Mesendoderm (in vitro differentiated cells): ENCODE results near the gene EEF2KMT.
"Not testable (repeated sequence)": the region's sequence is repeated elsewhere in the genome, so short reads cannot be mapped to it uniquely, and the experiment has no call there.

ENCODE experiments used
- DNase-seq: peaks from one replicate; pipeline ENCODE4 v3.0.0; 2013
- H2AK5ac ChIP-seq: 2 replicates; pipeline ENCODE4 v1.6.1; 2013; ENCODE audit warnings: low read length, inconsistent platforms
- H2BK120ac ChIP-seq: 2 replicates; pipeline ENCODE4 v1.6.1; 2013; ENCODE audit warnings: low read depth, mild to moderate bottlenecking, low read length, moderate library complexity, mixed read lengths
- H2BK15ac ChIP-seq: replicated peaks from 2 replicates; pipeline ENCODE4 v1.6.1; 2013; ENCODE audit warnings: low read depth, mild to moderate bottlenecking, moderate library complexity
- H2BK5ac ChIP-seq: 2 replicates; pipeline ENCODE4 v1.6.1; 2013; ENCODE audit warnings: low read length, inconsistent platforms
- H3K18ac ChIP-seq: 2 replicates; pipeline ENCODE4 v1.6.1; 2013; ENCODE audit warnings: mild to moderate bottlenecking, low read length, mixed read lengths
- H3K23ac ChIP-seq: one replicate; pipeline ENCODE4 v1.6.1; 2013; ENCODE audit warnings: low read length
- H3K27ac ChIP-seq: 2 replicates; pipeline ENCODE4 v1.5.1; 2013; ENCODE audit warnings: low read depth, mild to moderate bottlenecking, inconsistent platforms, low read length, moderate library complexity
- H3K27me3 ChIP-seq: 2 replicates; pipeline ENCODE4 v1.6.1; 2013; ENCODE audit warnings: low read length, control low read depth, mild to moderate bottlenecking, inconsistent platforms; ENCODE audit not compliant: insufficient read depth, poor library complexity
- H3K36me3 ChIP-seq: 2 replicates; pipeline ENCODE4 v1.6.1; 2013; ENCODE audit warnings: low read length, inconsistent platforms; ENCODE audit not compliant: control insufficient read depth, insufficient read depth
- H3K4ac ChIP-seq: one replicate; pipeline ENCODE4 v1.6.1; 2013; ENCODE audit warnings: low read depth, mild to moderate bottlenecking, low read length, moderate library complexity
- H3K4me1 ChIP-seq: 2 replicates; pipeline ENCODE4 v1.6.1; 2013; ENCODE audit warnings: low read depth, low read length, inconsistent platforms; ENCODE audit not compliant: control insufficient read depth
- H3K4me2 ChIP-seq: 2 replicates; pipeline ENCODE4 v1.6.1; 2013; ENCODE audit warnings: low read length
- H3K4me3 ChIP-seq: 2 replicates; pipeline ENCODE4 v1.5.1; 2013; ENCODE audit warnings: mild to moderate bottlenecking, low read length
- H3K56ac ChIP-seq: one replicate; pipeline ENCODE4 v1.6.1; 2013; ENCODE audit warnings: low read length
- H3K79me1 ChIP-seq: 2 replicates; pipeline ENCODE4 v1.6.1; 2013; ENCODE audit warnings: low read length, inconsistent platforms
- H3K79me2 ChIP-seq: 2 replicates; pipeline ENCODE4 v1.6.1; 2013; ENCODE audit warnings: mild to moderate bottlenecking, low read length; ENCODE audit not compliant: control insufficient read depth, insufficient read depth
- H3K9ac ChIP-seq: 2 replicates; pipeline ENCODE4 v1.6.1; 2013; ENCODE audit warnings: low read length, inconsistent platforms
- H4K5ac ChIP-seq: one replicate; pipeline ENCODE4 v1.6.1; 2013; ENCODE audit warnings: low read length
- H4K8ac ChIP-seq: one replicate; pipeline ENCODE4 v1.6.1; 2013; ENCODE audit warnings: low read depth, mild to moderate bottlenecking, control low read depth, low read length, moderate library complexity
- WGBS: extraction: QIAGEN DNeasy Blood & Tissue Kit; methylation state at CpG from one replicate; pipeline ENCODE4 v1.1.7; 2013; ENCODE audit warnings: low lambda C conversion rate, missing lambda C conversion rate; ENCODE audit not compliant: insufficient coverage; ENCODE audit errors: extremely low coverage; 5-methylcytosine and 5-hydroxymethylcytosine counted together

Gene EEF2KMT

GRCh38 chr16:5045499-5046115 lies 52.0 kb downstream of the EEF2KMT start:
- H2BK5ac ChIP-seq, result no peak overlapping the region
- no peak for DNase-seq
- no peak overlapping the region for H2BK120ac ChIP-seq

GRCh38 chr16:5044581-5044980 lies 53.0 kb downstream of the EEF2KMT start:
- H3K27ac ChIP-seq, DNase-seq, H3K56ac ChIP-seq, H3K23ac ChIP-seq, H3K9ac ChIP-seq, H4K5ac ChIP-seq, H3K18ac ChIP-seq, H4K8ac ChIP-seq, H2BK5ac ChIP-seq, H3K4me1 ChIP-seq, H3K79me2 ChIP-seq, H3K79me1 ChIP-seq, H3K27me3 ChIP-seq, H2BK15ac ChIP-seq, H3K4me3 ChIP-seq, H2AK5ac ChIP-seq, H3K4me2 ChIP-seq, H2BK120ac ChIP-seq, H3K36me3 ChIP-seq, H3K4ac ChIP-seq: not testable (repeated sequence)
- no CpG with 5 or more reads among the region's 11 CpGs for WGBS

More at GRCh38 chr16:5045499-5046115, 52.0 kb downstream of the EEF2KMT start:
- H3K4me3 ChIP-seq, result no peak overlapping the region
- no peak overlapping the region for H3K9ac ChIP-seq
- H3K4me1 ChIP-seq, result no peaks in the 10 kb centered on the region
- H4K5ac ChIP-seq, result no peak overlapping the region
- no peak overlapping the region for H2AK5ac ChIP-seq
- no peak overlapping the region for H3K4me2 ChIP-seq
- no CpG with 5 or more reads among the region's 10 CpGs for WGBS
- H3K18ac ChIP-seq, result no peak overlapping the region
- no peaks in the 10 kb centered on the region for H3K27me3 ChIP-seq
- no peaks in the 10 kb centered on the region for H3K79me2 ChIP-seq
- H3K4ac ChIP-seq, result no peak overlapping the region
- H3K56ac ChIP-seq, result no peak overlapping the region
- no peak overlapping the region for H3K23ac ChIP-seq
- no peak overlapping the region for H4K8ac ChIP-seq
- H2BK15ac ChIP-seq, result no peak overlapping the region
- no peak overlapping the region for H3K27ac ChIP-seq
- no peaks in the 10 kb centered on the region for H3K36me3 ChIP-seq
- no peaks in the 10 kb centered on the region for H3K79me1 ChIP-seq

- no peak for DNase-seq
- Histone ChIP-seq H3K18ac (no peak overlapping the region), H2BK5ac (no peak overlapping the region), H3K36me3 (no peaks in the 10 kb centered on the region), H2BK15ac (no peak overlapping the region), H3K79me1 (no peaks in the 10 kb centered on the region), H3K9ac (no peak overlapping the region), H3K79me2 (no peaks in the 10 kb centered on the region), H2AK5ac (no peak overlapping the region), H4K5ac (no peak overlapping the region), H3K56ac (no peak overlapping the region), H3K23ac (no peak overlapping the region), H4K8ac (no peak overlapping the region), H3K4me2 (no peak overlapping the region), H3K27me3 (no peaks in the 10 kb centered on the region), H2BK120ac (no peak overlapping the region), H3K4me1 (no peaks in the 10 kb centered on the region), H3K4ac (no peak overlapping the region), H3K27ac (no peak overlapping the region), H3K4me3 (no peak overlapping the region)
- WGBS, result no CpG with 5 or more reads among the region's 8 CpGs
Observed at GRCh38 chr16:5044011-5044540, 53.5 kb downstream of the EEF2KMT start.

DNA sequence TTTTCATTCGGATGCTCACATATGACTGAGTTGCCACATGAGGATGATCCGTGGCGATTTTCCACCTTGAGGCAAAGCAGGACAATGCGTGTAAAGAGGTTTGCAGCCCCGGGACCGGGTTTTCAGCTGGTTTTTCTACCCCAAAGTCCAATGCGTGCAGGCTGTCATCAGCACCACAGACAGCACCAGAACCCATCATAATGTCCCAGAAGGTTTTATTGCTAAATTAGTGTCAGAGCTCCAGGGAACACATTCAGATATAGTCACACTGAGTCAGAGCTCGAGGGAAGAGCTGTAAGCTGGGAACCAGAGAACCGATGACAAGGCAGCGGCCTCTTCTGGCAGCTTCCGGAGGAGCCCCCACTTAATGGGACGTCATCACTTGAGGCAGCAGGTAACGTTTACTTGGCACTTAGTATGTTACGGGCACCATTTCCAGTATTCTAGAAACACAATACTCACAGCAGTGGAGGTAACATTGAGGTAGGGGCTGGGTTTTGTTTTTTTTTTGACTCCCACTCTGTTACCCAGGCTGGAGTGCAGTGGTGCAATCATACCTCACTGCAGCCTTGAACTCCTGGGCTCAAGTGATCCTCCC lies 54.9 kb downstream of the EEF2KMT start:
- Histone ChIP-seq H3K27me3 (no peaks in the 10 kb centered on the region), H2BK15ac (no peak overlapping the region), H2BK120ac (no peak overlapping the region), H3K79me1 (no peaks in the 10 kb centered on the region), H3K79me2 (no peaks in the 10 kb centered on the region), H3K27ac (no peak overlapping the region), H3K4me3 (no peak overlapping the region), H2AK5ac (no peak overlapping the region), H3K36me3 (no peaks in the 10 kb centered on the region), H4K8ac (no peak overlapping the region), H3K4me2 (no peak overlapping the region), H3K4me1 (no peaks in the 10 kb centered on the region), H3K23ac (no peak overlapping the region), H2BK5ac (no peak overlapping the region), H3K4ac (no peak overlapping the region), H3K56ac (no peak overlapping the region), H4K5ac (no peak overlapping the region), H3K9ac (no peak overlapping the region), H3K18ac (no peak overlapping the region)
- no CpG with 5 or more reads among the region's 14 CpGs for WGBS
- peak; percentile 57 for DNase-seq

- Histone ChIP-seq H4K8ac (no peak overlapping the region), H3K4ac (no peak overlapping the region), H2BK120ac (no peak overlapping the region), H3K27ac (no peak overlapping the region), H3K4me1 (no peaks in the 10 kb centered on the region), H4K5ac (no peak overlapping the region), H3K4me3 (no peak overlapping the region), H3K27me3 (no peaks in the 10 kb centered on the region), H3K9ac (no peak overlapping the region), H3K4me2 (no peak overlapping the region), H3K56ac (no peak overlapping the region), H3K23ac (no peak overlapping the region), H2AK5ac (no peak overlapping the region), H2BK5ac (no peak overlapping the region), H2BK15ac (no peak overlapping the region), H3K79me1 (no peaks in the 10 kb centered on the region), H3K36me3 (no peaks in the 10 kb centered on the region), H3K18ac (no peak overlapping the region), H3K79me2 (no peaks in the 10 kb centered on the region)
- WGBS, result no CpG with 5 or more reads among the region's 12 CpGs
- no peak for DNase-seq
Observed at GRCh38 chr16:5041600-5042133, 55.9 kb downstream of the EEF2KMT start.
